H1 (cell line): ENCODE results near the gene PNRC2. TPM values are rescaled to one million over a fixed set of nuclear protein-coding genes. Genes with fewer than 3 reads are reported as not detected.

ENCODE experiments used
- CTCF ChIA-PET: fragments of 300-600 bp; sonication (Branson Sonifier 250); formaldehyde crosslinking; loops from one replicate; lab custom pipeline; 2021; ENCODE audit not compliant: partially characterized antibody; lab: Charles Lee
- POLR2A ChIA-PET: fragments of 300-600 bp; sonication (Branson Sonifier 250); formaldehyde crosslinking; loops from one replicate; lab custom pipeline; 2021; ENCODE audit warnings: inconsistent platforms; ENCODE audit not compliant: partially characterized antibody; lab: Charles Lee
- DNase-seq, 2 experiments: peaks; one replicate each; pipeline versions ENCODE4 v3.0.0 to v3.0.0-alpha.2; 2010 to 2022; ENCODE audit warnings: low spot score in 2 of 2, low read depth in 1 of 2, mixed read lengths in 1 of 2
- FAIRE-seq: peaks from 2 replicates; lab custom pipeline; 2011; peaks lifted over from hg19 to GRCh38; lab: Jason Lieb, UNC
- H2AFZ ChIP-seq: 2 replicates; pipeline ENCODE4 v1.8.1; 2012; ENCODE audit warnings: low read length, inconsistent platforms
- H2AK5ac ChIP-seq: 2 replicates; pipeline ENCODE4 v1.6.1; 2013; ENCODE audit warnings: low read depth, low read length
- H2BK120ac ChIP-seq: replicated peaks from 2 replicates; pipeline ENCODE3; 2013; ENCODE audit warnings: low read depth, low read length, inconsistent platforms
- H2BK12ac ChIP-seq: 2 replicates; pipeline ENCODE4 v1.6.1; 2013; ENCODE audit warnings: low read depth, low read length
- H2BK15ac ChIP-seq: 2 replicates; pipeline ENCODE4 v1.6.1; 2013; ENCODE audit warnings: low read length
- H2BK20ac ChIP-seq: 2 replicates; pipeline ENCODE4 v1.6.1; 2013; ENCODE audit warnings: low read length
- H2BK5ac ChIP-seq: 2 replicates; pipeline ENCODE4 v1.6.1; 2013; ENCODE audit warnings: low read depth, low read length
- H3K14ac ChIP-seq: 2 replicates; pipeline ENCODE4 v1.6.1; 2013; ENCODE audit warnings: inconsistent platforms; ENCODE audit not compliant: insufficient read length
- H3K18ac ChIP-seq: 2 replicates; pipeline ENCODE4 v1.6.1; 2013; ENCODE audit warnings: low read length; ENCODE audit errors: extremely low read depth
- H3K23ac ChIP-seq: 2 replicates; pipeline ENCODE4 v1.6.1; 2013; ENCODE audit warnings: inconsistent platforms; ENCODE audit not compliant: insufficient read length
- H3K23me2 ChIP-seq: 2 replicates; pipeline ENCODE4 v1.6.1; 2013; ENCODE audit warnings: low read depth, low read length
- H3K27ac ChIP-seq: 2 replicates; pipeline ENCODE4 v1.6.1; 2011; ENCODE audit warnings: low read depth, low read length, inconsistent platforms
- H3K27me3 ChIP-seq, 4 experiments: replicated peaks in 1 of 4; 1 replicate in 1 of 4; 2 replicates in 3 of 4; pipeline versions ENCODE4 v1.6.1 to v1.8.1; 2011 to 2013; ENCODE audit warnings: low read length in 3 of 4, mild to moderate bottlenecking in 3 of 4, inconsistent platforms in 2 of 4, mixed read lengths in 2 of 4, moderate library complexity in 1 of 4; ENCODE audit not compliant: control insufficient read depth in 3 of 4, insufficient read depth in 3 of 4; ENCODE audit errors: extremely low read depth in 1 of 4
- H3K36me3 ChIP-seq, 4 experiments: 2 replicates each; pipeline versions ENCODE4 v1.6.1 to v1.8.1; 2011 to 2013; ENCODE audit warnings: mild to moderate bottlenecking in 4 of 4, low read length in 3 of 4, moderate library complexity in 2 of 4, control low read depth in 1 of 4, inconsistent platforms in 1 of 4; ENCODE audit not compliant: insufficient read depth in 4 of 4, control insufficient read depth in 2 of 4
- H3K4ac ChIP-seq: replicated peaks from 2 replicates; pipeline ENCODE3; 2013; ENCODE audit warnings: low read length, low read depth, mixed read lengths, inconsistent platforms; ENCODE audit not compliant: insufficient read length
- H3K4me1 ChIP-seq, 4 experiments: replicated peaks in 1 of 4; 1 replicate in 1 of 4; 2 replicates in 3 of 4; pipeline versions ENCODE4 v1.6.1 to v1.8.1; 2011 to 2013; ENCODE audit warnings: low read length in 3 of 4, inconsistent platforms in 2 of 4, mixed read lengths in 1 of 4; ENCODE audit not compliant: insufficient read depth in 4 of 4, control insufficient read depth in 3 of 4
- H3K4me2 ChIP-seq, 2 experiments: 2 replicates each; pipeline versions ENCODE4 v1.6.1 to v1.8.1; 2011 to 2013; ENCODE audit warnings: low read depth in 2 of 2, low read length in 2 of 2, control low read depth in 1 of 2, inconsistent platforms in 1 of 2, mild to moderate bottlenecking in 1 of 2; ENCODE audit not compliant: insufficient read depth in 1 of 2
- H3K4me3 ChIP-seq, 4 experiments: fragments of 200-600, 300-600 bp in 1 of 4; sonication (generic), shearing (Covaris generic), sonication (Bioruptor Twin) in 1 of 4; 2 replicates each; pipeline versions ENCODE4 v1.5.1 to v1.8.1; 2011 to 2016; ENCODE audit warnings: low read length in 4 of 4, low read depth in 3 of 4, control low read depth in 2 of 4, inconsistent platforms in 2 of 4, mild to moderate bottlenecking in 2 of 4, mixed read lengths in 1 of 4, moderate library complexity in 1 of 4; ENCODE audit not compliant: insufficient read depth in 2 of 4; ENCODE audit errors: extremely low read depth in 1 of 4
- H3K56ac ChIP-seq: replicated peaks from 2 replicates; pipeline ENCODE3; 2013; ENCODE audit warnings: low read depth, mild to moderate bottlenecking, mixed read lengths, low read length, inconsistent platforms; ENCODE audit not compliant: insufficient read length
- H3K79me1 ChIP-seq: 2 replicates; pipeline ENCODE4 v1.6.1; 2013; ENCODE audit warnings: low read depth, low read length, control low read depth
- H3K79me2 ChIP-seq, 2 experiments: 2 replicates each; pipeline versions ENCODE4 v1.6.1 to v1.8.1; 2012 to 2013; ENCODE audit warnings: low read length in 2 of 2, mild to moderate bottlenecking in 2 of 2, inconsistent platforms in 1 of 2; ENCODE audit not compliant: insufficient read depth in 2 of 2, control insufficient read depth in 1 of 2
- H3K9ac ChIP-seq, 4 experiments: replicated peaks in 1 of 4; 1 replicate in 1 of 4; 2 replicates in 3 of 4; pipeline versions ENCODE4 v1.6.1 to v1.8.1; 2011 to 2013; ENCODE audit warnings: low read depth in 3 of 4, low read length in 3 of 4, control low read depth in 2 of 4, mild to moderate bottlenecking in 2 of 4, moderate library complexity in 2 of 4, inconsistent platforms in 1 of 4; ENCODE audit errors: extremely low read depth in 1 of 4
- H3K9me3 ChIP-seq, 2 experiments: 2 replicates each; pipeline versions ENCODE4 v1.6.1 to v1.8.1; 2012 to 2013; ENCODE audit warnings: mild to moderate bottlenecking in 2 of 2, moderate library complexity in 2 of 2, control low read depth in 1 of 2, inconsistent platforms in 1 of 2, low read depth in 1 of 2, low read length in 1 of 2, mixed read lengths in 1 of 2; ENCODE audit not compliant: insufficient read depth in 2 of 2
- H4K20me1 ChIP-seq, 2 experiments: replicated peaks in 1 of 2; 2 replicates each; pipeline versions ENCODE3 to v1.8.1; 2011 to 2013; ENCODE audit warnings: inconsistent platforms in 2 of 2, low read length in 2 of 2, mild to moderate bottlenecking in 1 of 2; ENCODE audit not compliant: insufficient read depth in 2 of 2, control insufficient read depth in 1 of 2
- H4K5ac ChIP-seq: 2 replicates; pipeline ENCODE4 v1.6.1; 2013; ENCODE audit warnings: low read length, low read depth, mixed read lengths, inconsistent platforms; ENCODE audit not compliant: insufficient read length
- H4K8ac ChIP-seq: 2 replicates; pipeline ENCODE4 v1.8.0; 2013; ENCODE audit warnings: mild to moderate bottlenecking, moderate library complexity, low read length, inconsistent platforms; ENCODE audit not compliant: insufficient read depth; ENCODE audit errors: extremely low read depth
- H4K91ac ChIP-seq: replicated peaks from 2 replicates; pipeline ENCODE3; 2013; ENCODE audit warnings: low read length, mixed read lengths, inconsistent platforms; ENCODE audit not compliant: insufficient read length
- ASH2L ChIP-seq: fragments of 200-600, 300-600 bp; sonication (generic); IDR thresholded peaks from one replicate; pipeline ENCODE4 v1.7.1; 2017; ENCODE audit warnings: low read length
- EP300 ChIP-seq, 2 experiments: IDR thresholded peaks; 1 replicate in 1 of 2; 2 replicates in 1 of 2; pipeline ENCODE4 v1.6.1; 2011 to 2012; ENCODE audit warnings: low read depth in 2 of 2, low read length in 2 of 2, mild to moderate bottlenecking in 2 of 2, borderline replicate concordance in 1 of 2, inconsistent platforms in 1 of 2, moderate library complexity in 1 of 2
- GABPA ChIP-seq: IDR thresholded peaks from 2 replicates; pipeline ENCODE4 v1.6.1; 2011; ENCODE audit warnings: mild to moderate bottlenecking, low read length, moderate library complexity, borderline replicate concordance; ENCODE audit not compliant: insufficient read depth
- RNF2 ChIP-seq: fragments of 200-900, 300-1000 bp; sonication (generic); IDR thresholded peaks from 2 replicates; pipeline ENCODE4 v1.7.1; 2016; ENCODE audit warnings: borderline replicate concordance, low read depth, mild to moderate bottlenecking, antibody characterized with exemption, low read length; ENCODE audit not compliant: poor library complexity, severe bottlenecking; ENCODE audit errors: missing control alignments
- TAF1 ChIP-seq: IDR thresholded peaks from 2 replicates; pipeline ENCODE4 v1.6.1; 2011; ENCODE audit warnings: mild to moderate bottlenecking, low read depth, low read length
- WGBS, 2 experiments: shearing (Covaris generic) in 1 of 2; methylation state at CpG; one replicate each; pipeline versions ENCODE4 v1.1.6 to v1.1.7; 2013 to 2015; ENCODE audit warnings: low lambda C conversion rate in 2 of 2, mixed read lengths in 2 of 2, inconsistent platforms in 1 of 2, low coverage in 1 of 2, missing lambda C conversion rate in 1 of 2; ENCODE audit not compliant: insufficient replicate concordance in 2 of 2, insufficient coverage in 1 of 2, insufficient read length in 1 of 2; ENCODE audit errors: extremely low coverage in 1 of 2, missing lambda C conversion rate in 1 of 2; 5-methylcytosine and 5-hydroxymethylcytosine counted together
- polyA plus RNA-seq, 7 experiments: library from polyadenylated mRNA; depleted of rRNA in 3 of 7; stranded (reverse) in 5 of 7; unstranded in 2 of 7; fragments of >200 nt in 5 of 7; fragments of 200-250 nt in 2 of 7; gene quantifications; 1 replicate in 5 of 7; 2 replicates in 1 of 7; 4 replicates in 1 of 7; pipeline versions ENCODE4 v1.2.1 to v1.2.3, GENCODE V29; 2011 to 2013; ENCODE audit warnings: missing spikeins in 2 of 7, mixed read lengths in 2 of 7
- total RNA-seq: library from RNA; stranded (reverse); fragmentation: NEBNext Ultra II Directional; extraction: Animal tissue kit (Norgen Biotek cat#: 25700); gene quantifications from 2 replicates; pipeline ENCODE4 v1.2.1, GENCODE V29; 2021

The PNRC2 gene
- total and polyA plus RNA-seq, 2 of the 8 experiments (the other 6 are each of a cell fraction or from before 2014, with no cell fraction given), result 57.5 to 147 TPM

GRCh38 chr1:23927097-23927496, 32.5 kb upstream of the PNRC2 start:
- H3K18ac ChIP-seq, result no peak overlapping the region
- H3K14ac ChIP-seq, result no peak overlapping the region
- TF ChIP-seq ASH2L (no peak), RNF2 (no peak), TAF1 (no peak), EP300 (IDR thresholded peaks at IDR 0.05; ENCODE audit: borderline replicate concordance in 1 of 2, low read depth in 2 of 2, low read length in 2 of 2) (no peak), GABPA (no peak)

More at GRCh38 chr1:23927097-23927496, 32.5 kb upstream of the PNRC2 start:
- POLR2A ChIA-PET, result interaction anchor here (0.8 kb wide), 1 partner anchor 38 kb away, joined by 3 read pairs; no protein-coding TSS in a partner anchor
- Histone ChIP-seq H2BK12ac (no peak overlapping the region), H3K4ac (no peak overlapping the region), H3K79me2 (no peaks in the 10 kb centered on the region), H3K4me2 (no peak overlapping the region), H2BK5ac (no peak overlapping the region), H2BK15ac (no peak overlapping the region), H2AK5ac (no peak overlapping the region), H3K36me3 (no peaks in the 10 kb centered on the region), H3K23ac (no peak overlapping the region), H3K27ac (no peak overlapping the region), H3K27me3 (no peaks in the 10 kb centered on the region), H2BK120ac (no peak overlapping the region), H3K4me3 (no peak overlapping the region), H4K91ac (no peak overlapping the region), H3K9ac (no peak overlapping the region), H2AFZ (no peak overlapping the region), H3K4me1 (no peaks in the 10 kb centered on the region), H4K20me1 (no peaks in the 10 kb centered on the region), H2BK20ac (no peak overlapping the region), H4K5ac (no peak overlapping the region), H3K79me1 (no peaks in the 10 kb centered on the region), H4K8ac (no peak overlapping the region), H3K9me3 (no peaks in the 10 kb centered on the region; a peak in 1 of 4 replicates), H3K23me2 (no peaks in the 10 kb centered on the region), H3K56ac (no peak overlapping the region)
- WGBS, 2 experiments, result 64% methylated on average over 1 of the region's 1 CpG; no CpG with 5 or more reads in 1 of the 2 experiments
- CTCF ChIA-PET, result no interaction called here
- FAIRE-seq (no peak), DNase-seq (no peak)
